GM19372 (cell line): ENCODE measurements around the gene PFKFB4.

Experiments
- ATAC-seq: cut with Tn5 transposase; IDR thresholded peaks from one replicate; pipeline ENCODE4 v1.9.1; 2021; ENCODE audit warnings: mild to moderate bottlenecking, low read depth, moderate library complexity; ENCODE audit not compliant: unreplicated experiment

The PFKFB4 gene

GRCh38 chr3:48468329-48468731 lies 88.3 kb downstream of the PFKFB4 start:
- ATAC-seq, result no peak
